HUES6 (cell line): ENCODE measurements around the gene EIF2S3.
"Not testable (repeated sequence)": the region's sequence is repeated elsewhere in the genome, so short reads cannot be mapped to it uniquely, and the experiment has no call there.

ENCODE experiments used
- H3K27ac ChIP-seq: 2 replicates; pipeline ENCODE4 v1.7.0; 2013; ENCODE audit warnings: low read depth, mild to moderate bottlenecking, low read length, inconsistent platforms
- H3K27me3 ChIP-seq: 2 replicates; pipeline ENCODE4 v1.6.1; 2013; ENCODE audit warnings: low read length; ENCODE audit not compliant: control insufficient read depth, insufficient read depth
- H3K36me3 ChIP-seq: 2 replicates; pipeline ENCODE4 v1.6.1; 2013; ENCODE audit warnings: low read length; ENCODE audit not compliant: control insufficient read depth, insufficient read depth
- H3K4me1 ChIP-seq: 2 replicates; pipeline ENCODE4 v1.6.1; 2013; ENCODE audit warnings: low read length; ENCODE audit not compliant: control insufficient read depth, insufficient read depth
- H3K4me3 ChIP-seq: 2 replicates; pipeline ENCODE4 v1.5.1; 2013; ENCODE audit warnings: low read depth, low read length
- H3K9ac ChIP-seq: one replicate; pipeline ENCODE4 v1.6.1; 2013; ENCODE audit warnings: mild to moderate bottlenecking, low read length
- H3K9me3 ChIP-seq: 2 replicates; pipeline ENCODE4 v1.6.1; 2013; ENCODE audit warnings: low read depth, low read length; ENCODE audit not compliant: control insufficient read depth, insufficient read depth

The EIF2S3 gene

GRCh38 chrX:24023972-24024669 lies 30.6 kb upstream of the EIF2S3 start:
- Histone ChIP-seq H3K27me3 (peaks cover 28% of the 10 kb centered on the region), H3K4me1 (peaks cover 7% of the 10 kb centered on the region; the same call in 1 of the 2 replicates), H3K36me3 (no peaks in the 10 kb centered on the region), H3K9me3 (no peaks in the 10 kb centered on the region), H3K4me3 (peak overlapping the region; percentile 87), H3K9ac (peak overlapping the region; percentile 89), H3K27ac (peak overlapping the region; percentile 93; the same call in 1 of the 2 replicates)

GRCh38 chrX:24024819-24025740 lies 29.7 kb upstream of the EIF2S3 start:
- Histone ChIP-seq H3K4me1 (peaks cover 7% of the 10 kb centered on the region; the same call in 1 of the 2 replicates), H3K9ac (peak overlapping the region; percentile 99), H3K9me3 (no peaks in the 10 kb centered on the region), H3K27ac (peak overlapping the region; percentile 93), H3K36me3 (no peaks in the 10 kb centered on the region), H3K4me3 (peak overlapping the region; percentile 87), H3K27me3 (peaks cover 37% of the 10 kb centered on the region)

GRCh38 chrX:24025741-24026403 lies 28.9 kb upstream of the EIF2S3 start:
- peaks cover 45% of the 10 kb centered on the region for H3K27me3 ChIP-seq
- H3K36me3 ChIP-seq, result no peaks in the 10 kb centered on the region
- peak overlapping the region; percentile 83 for H3K27ac ChIP-seq
- H3K9ac ChIP-seq, result peak overlapping the region; percentile 99
- peak overlapping the region; percentile 62 for H3K4me3 ChIP-seq
- no peaks in the 10 kb centered on the region for H3K9me3 ChIP-seq
- peaks cover 7% of the 10 kb centered on the region; the same call in 1 of the 2 replicates for H3K4me1 ChIP-seq

DNA sequence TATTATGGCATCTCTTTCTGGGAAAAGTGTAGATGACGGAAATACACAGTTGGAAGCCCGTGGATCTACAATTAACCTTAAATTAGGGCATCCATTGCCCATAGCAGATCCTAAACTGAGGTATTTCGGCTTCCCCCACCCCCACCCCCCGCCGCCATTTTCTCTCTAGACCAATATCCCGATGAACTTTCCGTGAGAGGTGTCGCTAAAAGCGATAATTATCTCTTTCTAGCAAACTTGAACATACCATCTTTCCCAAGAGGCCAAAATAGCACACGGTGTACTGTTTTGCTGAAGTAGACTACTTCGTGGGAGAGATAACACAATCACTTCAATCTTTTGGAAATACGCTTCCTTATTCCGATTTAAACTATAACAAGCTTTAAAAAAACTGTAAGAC lies 28.3 kb upstream of the EIF2S3 start:
- H3K4me3 ChIP-seq, result peak overlapping the region; percentile 62
- no peak overlapping the region for H3K27ac ChIP-seq
- peak overlapping the region; percentile 99 for H3K9ac ChIP-seq

DNA sequence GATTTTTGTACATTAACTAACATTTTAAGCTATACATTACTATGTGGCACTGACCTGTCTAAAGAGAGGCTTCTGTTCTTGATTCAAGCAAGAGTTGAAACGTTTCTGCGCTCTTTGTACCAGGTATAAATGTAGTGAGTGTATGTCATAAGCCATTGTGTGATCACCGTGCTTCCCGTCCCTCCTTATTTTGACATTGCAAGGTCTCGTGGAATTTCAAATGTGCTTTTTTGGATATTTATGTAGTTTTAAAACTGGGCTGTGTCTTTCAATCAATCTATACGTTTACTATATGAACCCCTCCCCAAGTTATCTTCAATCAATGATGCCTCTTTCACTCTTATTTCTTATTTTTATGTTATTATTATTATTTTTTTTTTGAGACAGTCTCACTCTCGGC lies 27.7 kb upstream of the EIF2S3 start, which contains the start of gene KLHL15:
KLHL15 (minus strand) TSS at position 101 of the 400 bp plus-strand sequence. CDS start 20,493 bp downstream, outside the sequence.
- H3K4me1 ChIP-seq, result peaks cover 7% of the 10 kb centered on the region; the same call in 1 of the 2 replicates
- H3K36me3 ChIP-seq, result no peaks in the 10 kb centered on the region

More for the DNA sequence above, 28.3 kb upstream of the EIF2S3 start:
- Histone ChIP-seq H3K9me3 (no peaks in the 10 kb centered on the region), H3K36me3 (no peaks in the 10 kb centered on the region), H3K27me3 (peaks cover 51% of the 10 kb centered on the region), H3K4me1 (peaks cover 7% of the 10 kb centered on the region; the same call in 1 of the 2 replicates)

GRCh38 chrX:24027985-24028384 lies 26.8 kb upstream of the EIF2S3 start:
- Histone ChIP-seq H3K4me3 (no peak overlapping the region), H3K27me3 (peaks cover 58% of the 10 kb centered on the region), H3K36me3 (no peaks in the 10 kb centered on the region), H3K4me1 (peaks cover 7% of the 10 kb centered on the region; the same call in 1 of the 2 replicates), H3K9me3 (no peaks in the 10 kb centered on the region), H3K9ac (no peak overlapping the region), H3K27ac (no peak overlapping the region)

More for the DNA sequence above, 27.7 kb upstream of the EIF2S3 start, which contains the start of gene KLHL15:
- peak within 1 kb of the TSS; percentile 62 for H3K4me3 ChIP-seq
- H3K9me3 ChIP-seq, result no peaks in the 10 kb centered on the region
- peak within 1 kb of the TSS; percentile 99 for H3K9ac ChIP-seq
- peak within 1 kb of the TSS; percentile 83 for H3K27ac ChIP-seq
- peaks cover 55% of the 10 kb centered on the region for H3K27me3 ChIP-seq

DNA sequence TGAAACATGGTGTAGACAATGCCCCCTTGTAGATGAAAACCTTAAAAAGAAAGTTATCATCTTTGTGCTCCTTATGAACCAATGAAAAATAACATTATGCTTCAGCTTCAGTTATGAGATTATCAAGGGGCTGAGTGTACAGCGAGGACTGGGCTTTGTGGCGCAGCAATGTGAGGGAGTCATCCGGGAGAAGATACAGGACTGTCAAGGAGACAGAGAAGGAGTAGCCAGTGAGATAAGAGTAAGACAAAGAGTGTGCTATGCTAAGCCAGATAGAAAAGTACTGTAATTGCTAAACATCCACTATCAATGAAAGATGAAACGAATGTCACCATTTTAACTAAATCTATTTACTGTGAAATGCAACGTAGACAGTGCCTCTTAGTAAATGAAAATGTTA lies 24.2 kb upstream of the EIF2S3 start:
- no peaks in the 10 kb centered on the region for H3K36me3 ChIP-seq
- no peak overlapping the region for H3K27ac ChIP-seq
- H3K9me3 ChIP-seq, result no peaks in the 10 kb centered on the region
- H3K9ac ChIP-seq, result no peak overlapping the region
- peaks cover 3% of the 10 kb centered on the region; the same call in 1 of the 2 replicates for H3K4me1 ChIP-seq
- no peak overlapping the region for H3K4me3 ChIP-seq
- H3K27me3 ChIP-seq, result peaks cover 62% of the 10 kb centered on the region

- Histone ChIP-seq H3K4me3 (no peak overlapping the region), H3K36me3 (no peaks in the 10 kb centered on the region), H3K4me1 (no peaks in the 10 kb centered on the region), H3K9ac (no peak overlapping the region), H3K27ac (no peak overlapping the region), H3K27me3 (peaks cover 31% of the 10 kb centered on the region), H3K9me3 (no peaks in the 10 kb centered on the region)
Observed at GRCh38 chrX:24034485-24034884, 20.3 kb upstream of the EIF2S3 start.

DNA sequence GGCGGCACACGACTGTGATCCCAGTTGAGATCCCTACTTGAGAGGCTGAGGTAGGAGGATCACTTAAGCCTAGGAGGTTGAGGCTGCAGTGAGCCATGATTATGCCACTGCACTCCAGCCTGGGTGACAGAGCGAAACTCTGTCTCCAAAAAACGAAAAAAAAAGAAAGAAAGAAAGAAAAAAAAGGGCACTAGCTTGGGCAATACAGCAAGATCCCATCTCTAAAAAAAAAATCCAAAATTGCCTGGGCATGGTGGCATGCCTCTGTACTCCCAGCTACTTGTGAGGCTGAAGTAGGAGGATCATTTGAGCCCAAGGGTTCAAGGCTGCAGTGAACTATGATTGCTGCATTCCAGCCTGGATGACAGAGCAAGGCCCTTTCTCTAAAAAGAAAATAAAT lies 17.0 kb upstream of the EIF2S3 start:
- Histone ChIP-seq H3K36me3 (no peaks in the 10 kb centered on the region), H3K27me3 (peaks cover 7% of the 10 kb centered on the region; the same call in 1 of the 2 replicates), H3K27ac (no peak overlapping the region), H3K4me1 (no peaks in the 10 kb centered on the region), H3K4me3 (no peak overlapping the region), H3K9ac (no peak overlapping the region), H3K9me3 (no peaks in the 10 kb centered on the region)

DNA sequence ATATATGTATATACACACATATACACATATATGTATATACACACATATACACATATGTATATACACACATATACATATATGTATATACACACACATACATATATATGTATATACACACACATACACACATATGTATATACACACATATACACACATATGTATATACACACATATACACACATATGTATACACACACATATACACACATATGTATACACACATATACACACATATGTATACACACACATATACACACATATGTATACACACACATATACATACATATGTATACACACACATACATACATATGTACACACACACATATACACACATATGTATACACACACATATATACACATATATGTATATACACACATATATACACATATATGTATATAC lies 8.7 kb upstream of the EIF2S3 start:
- H3K4me1 ChIP-seq, H3K36me3 ChIP-seq, H3K27me3 ChIP-seq, H3K9ac ChIP-seq, H3K27ac ChIP-seq, H3K9me3 ChIP-seq, H3K4me3 ChIP-seq: not testable (repeated sequence)
